ENCODE results near the gene RPTOR. TPM values are rescaled to one million over a fixed set of nuclear protein-coding genes. Genes with fewer than 3 reads are reported as not detected.

Gene RPTOR
- total RNA-seq, 1 donor from 2014 or later: 21.8 TPM

- H3K27ac ChIP-seq (replicated peaks): no peak overlapping the region
- H3K9me3 ChIP-seq (replicated peaks): no peaks in the 10 kb centered on the region
- no peak for TF ChIP-seq CTCF (IDR thresholded peaks at IDR 0.05; ENCODE audit: borderline replicate concordance)
- intact Hi-C loops (cut with micrococcal nuclease): no loop called here
- peaks cover 24% of the 10 kb centered on the region for H3K4me1 ChIP-seq
- DNase-seq: no peak
- H3K36me3 ChIP-seq: no peaks in the 10 kb centered on the region
- no peaks in the 10 kb centered on the region for H3K27me3 ChIP-seq (ENCODE audit: low read depth)
- H3K4me3 ChIP-seq: no peak overlapping the region
Observed at GRCh38 chr17:80613732-80614071, 69.1 kb downstream of the RPTOR start.

GRCh38 chr17:80614332-80615047 is 69.9 kb downstream of the RPTOR start:
- DNase-seq: no peak
- no peak overlapping the region for H3K27ac ChIP-seq (replicated peaks)
- intact Hi-C loops (cut with micrococcal nuclease): no loop called here
- no peaks in the 10 kb centered on the region for H3K9me3 ChIP-seq (replicated peaks)
- TF ChIP-seq CTCF (IDR thresholded peaks at IDR 0.05; ENCODE audit: borderline replicate concordance): no peak
- no peaks in the 10 kb centered on the region for H3K36me3 ChIP-seq
- no peaks in the 10 kb centered on the region for H3K27me3 ChIP-seq (ENCODE audit: low read depth)
- H3K4me1 ChIP-seq: peaks cover 24% of the 10 kb centered on the region
- H3K4me3 ChIP-seq: no peak overlapping the region

- TF ChIP-seq CTCF (IDR thresholded peaks at IDR 0.05; ENCODE audit: borderline replicate concordance): no peak
- intact Hi-C loops (cut with micrococcal nuclease): no loop called here
- Histone ChIP-seq H3K27ac (replicated peaks) (no peak overlapping the region), H3K36me3 (no peaks in the 10 kb centered on the region), H3K4me3 (no peak overlapping the region), H3K9me3 (replicated peaks) (no peaks in the 10 kb centered on the region), H3K27me3 (ENCODE audit: low read depth) (no peaks in the 10 kb centered on the region), H3K4me1 (peaks cover 20% of the 10 kb centered on the region)
- DNase-seq: no peak
Observed at GRCh38 chr17:80615376-80615775, 70.7 kb downstream of the RPTOR start.

- H3K4me1 ChIP-seq: peaks cover 17% of the 10 kb centered on the region
- no peaks in the 10 kb centered on the region for H3K9me3 ChIP-seq (replicated peaks)
- H3K27ac ChIP-seq (replicated peaks): no peak overlapping the region
- no peak overlapping the region for H3K4me3 ChIP-seq
- TF ChIP-seq CTCF (IDR thresholded peaks at IDR 0.05; ENCODE audit: borderline replicate concordance): no peak
- H3K27me3 ChIP-seq (ENCODE audit: low read depth): no peaks in the 10 kb centered on the region
- intact Hi-C loops (cut with micrococcal nuclease): no loop called here
- no peaks in the 10 kb centered on the region for H3K36me3 ChIP-seq
- DNase-seq: no peak
Observed at GRCh38 chr17:80616705-80617104, 72.1 kb downstream of the RPTOR start.

GRCh38 chr17:80618304-80618703 is 73.7 kb downstream of the RPTOR start:
- Histone ChIP-seq H3K4me3 (no peak overlapping the region), H3K4me1 (peaks cover 12% of the 10 kb centered on the region), H3K27ac (replicated peaks) (no peak overlapping the region), H3K9me3 (replicated peaks) (no peaks in the 10 kb centered on the region), H3K36me3 (no peaks in the 10 kb centered on the region), H3K27me3 (ENCODE audit: low read depth) (no peaks in the 10 kb centered on the region)
- no peak for TF ChIP-seq CTCF (IDR thresholded peaks at IDR 0.05; ENCODE audit: borderline replicate concordance)
- no peak for DNase-seq
- intact Hi-C loops (cut with micrococcal nuclease): no loop called here
